ENCODE results near the gene VPS26A.
A peak's percentile ranks its signal among the peaks of the same experiment; 100 is the strongest.
"Not testable (repeated sequence)": the region's sequence is repeated elsewhere in the genome, so short reads cannot be mapped to it uniquely, and the experiment has no call there.

Gene VPS26A

GRCh38 chr10:69104994-69105790, 18.8 kb upstream of the VPS26A start:
- DNase-seq: no peak

GRCh38 chr10:69107176-69107490, 16.8 kb upstream of the VPS26A start:
- DNase-seq: no peak

- DNase-seq: no peak
Measured at GRCh38 chr10:69107699-69108098, 16.3 kb upstream of the VPS26A start.

GRCh38 chr10:69119896-69120295, 4.1 kb upstream of the VPS26A start:
- DNase-seq: no peak

GRCh38 chr10:69123306-69123746, 652 bp upstream of the VPS26A start:
- no peak for DNase-seq

- DNase-seq: peak; percentile 5
Measured at GRCh38 chr10:69124563-69125268, 738 bp downstream of the VPS26A start.

- no peak for DNase-seq
Measured at GRCh38 chr10:69125554-69125953, 1.6 kb downstream of the VPS26A start.

GRCh38 chr10:69130251-69130650, 6.3 kb downstream of the VPS26A start:
- no peak for DNase-seq

- DNase-seq: no peak
Measured at GRCh38 chr10:69139961-69140360, 16.0 kb downstream of the VPS26A start.

- no peak for DNase-seq
Measured at GRCh38 chr10:69141304-69141703, 17.3 kb downstream of the VPS26A start.

- DNase-seq: not testable (repeated sequence)
Measured at GRCh38 chr10:69142074-69142473, 18.1 kb downstream of the VPS26A start.

- DNase-seq: no peak
Measured at GRCh38 chr10:69142983-69143382, 19.0 kb downstream of the VPS26A start.

GRCh38 chr10:69145329-69145728, 21.4 kb downstream of the VPS26A start:
- no peak for DNase-seq

- no peak for DNase-seq
Measured at GRCh38 chr10:69145864-69146263, 21.9 kb downstream of the VPS26A start.

- DNase-seq: no peak
Measured at GRCh38 chr10:69146759-69147158, 22.8 kb downstream of the VPS26A start.

GRCh38 chr10:69151984-69152383, 28.0 kb downstream of the VPS26A start:
- no peak for DNase-seq

- DNase-seq: no peak
Measured at GRCh38 chr10:69153227-69153626, 29.2 kb downstream of the VPS26A start.

- DNase-seq: no peak
Measured at GRCh38 chr10:69160809-69161241, 36.8 kb downstream of the VPS26A start.

GRCh38 chr10:69168493-69168892, 44.5 kb downstream of the VPS26A start:
- no peak for DNase-seq

GRCh38 chr10:69172241-69172982, 48.4 kb downstream of the VPS26A start:
- no peak for DNase-seq

- DNase-seq: not testable (repeated sequence)
Measured at GRCh38 chr10:69175326-69175725, 51.3 kb downstream of the VPS26A start.

- no peak for DNase-seq
Measured at GRCh38 chr10:69176823-69177222, 52.8 kb downstream of the VPS26A start.

- DNase-seq: no peak
Measured at GRCh38 chr10:69179089-69179742, 55.2 kb downstream of the VPS26A start.
